A549 (cell line): Measurements from ENCODE around the gene SSR2. TPM values are rescaled to one million over a fixed set of nuclear protein-coding genes. Genes with fewer than 3 reads are reported as not detected.
A peak's percentile ranks its signal among the peaks of the same experiment; 100 is the strongest.

Experiments used
- ATAC-seq, 2 experiments: fragments of 200-7000 bp in 1 of 2; fragments of >200 bp in 1 of 2; cut with Nextera tagmentation in 1 of 2; cut with Tn5 transposase in 1 of 2; 3 replicates each; pipeline versions ENCODE4 v1.8.0 to v1.9.1; 2018 to 2020; ENCODE audit warnings: mild to moderate bottlenecking in 1 of 2, moderate library complexity in 1 of 2
- CTCF ChIA-PET: fragments of 300-600 bp; sonication (Branson Sonifier 250); formaldehyde crosslinking; extraction: SDS; loops from one replicate; lab custom pipeline; 2021; ENCODE audit warnings: antibody characterized with exemption, inconsistent platforms; lab: Yijun Ruan, JAX
- POLR2A ChIA-PET: fragments of 350-600 bp; formaldehyde crosslinking; extraction: SDS; loops from one replicate; lab custom pipeline; 2021; ENCODE audit warnings: antibody characterized with exemption, inconsistent platforms; lab: Yijun Ruan, JAX
- DNase-seq, 2 experiments: peaks; one replicate each; pipeline versions ENCODE4 v3.0.0 to v3.0.0-alpha.2; 2011 to 2016; ENCODE audit warnings: low read depth in 1 of 2, low spot score in 1 of 2
- FAIRE-seq: peaks from 2 replicates; lab custom pipeline; 2011; peaks lifted over from hg19 to GRCh38; lab: Jason Lieb, UNC
- H3K27ac ChIP-seq, 2 experiments: fragments of >200 bp; sonication (Bioruptor Twin); formaldehyde crosslinking; 3 replicates each; pipeline ENCODE4 v1.5.1; 2016 to 2017
- H3K4me1 ChIP-seq: fragments of >200 bp; sonication (Bioruptor Twin); formaldehyde crosslinking; 3 replicates; pipeline ENCODE4 v1.6.1; 2016
- H3K4me2 ChIP-seq: fragments of >200 bp; sonication (Bioruptor Twin); formaldehyde crosslinking; 3 replicates; pipeline ENCODE4 v1.6.1; 2016
- H3K4me3 ChIP-seq: fragments of >200 bp; sonication (Bioruptor Twin); formaldehyde crosslinking; 3 replicates; pipeline ENCODE4 v1.5.1; 2016
- H3K9me3 ChIP-seq: fragments of >200 bp; sonication (Bioruptor Twin); formaldehyde crosslinking; 3 replicates; pipeline ENCODE4 v1.6.1; 2016
- CHD2 ChIP-seq: fragments of 150-350 bp; IDR thresholded peaks from 2 replicates; pipeline ENCODE4 v1.6.1; 2014; ENCODE audit warnings: low read length; ENCODE audit not compliant: partially characterized antibody
- CHD4 ChIP-seq: fragments of 200-600 bp; sonication (generic); IDR thresholded peaks from 2 replicates; pipeline ENCODE4 v1.6.1; 2016; ENCODE audit warnings: antibody characterized with exemption, mild to moderate bottlenecking, borderline replicate concordance
- EHF ChIP-seq: fragments of 250-450 bp; sonication (Bioruptor Pico); IDR thresholded peaks from 2 replicates; pipeline ENCODE4 v1.5.0; 2020; ENCODE audit warnings: mild to moderate bottlenecking
- ESRRA ChIP-seq: fragments of 150-350 bp; IDR thresholded peaks from 2 replicates; pipeline ENCODE4 v1.6.1; 2014; ENCODE audit warnings: mild to moderate bottlenecking, low read length, borderline replicate concordance
- FOSB ChIP-seq: fragments of 250-450 bp; sonication (Bioruptor Pico); IDR thresholded peaks from 2 replicates; pipeline ENCODE4 v1.5.0; 2020; ENCODE audit warnings: mild to moderate bottlenecking, moderate library complexity
- HEYL ChIP-seq: fragments of 250-450 bp; sonication (Bioruptor Pico); IDR thresholded peaks from 2 replicates; pipeline ENCODE4 v1.8.0; 2021; ENCODE audit warnings: mild to moderate bottlenecking, moderate library complexity
- HOXB5 ChIP-seq: fragments of 250-450 bp; sonication (Bioruptor Pico); IDR thresholded peaks from 2 replicates; pipeline ENCODE4 v1.5.0; 2020; ENCODE audit warnings: mild to moderate bottlenecking, moderate library complexity
- JUN ChIP-seq, 2 experiments: fragments of >200 bp; sonication (Bioruptor Twin); formaldehyde crosslinking; IDR thresholded peaks; 2 replicates in 1 of 2; 3 replicates in 1 of 2; pipeline ENCODE4 v1.6.1; 2016 to 2017
- KDM5A ChIP-seq: fragments of 200-600 bp; sonication (generic); IDR thresholded peaks from 2 replicates; pipeline ENCODE4 v1.6.1; 2016; ENCODE audit warnings: antibody characterized with exemption, mild to moderate bottlenecking
- MAZ ChIP-seq: fragments of 150-350 bp; IDR thresholded peaks from 2 replicates; pipeline ENCODE4 v1.6.1; 2014; ENCODE audit warnings: antibody characterized with exemption, low read depth, low read length, borderline replicate concordance
- MYC ChIP-seq: IDR thresholded peaks from 2 replicates; pipeline ENCODE4 v1.6.1; 2012; ENCODE audit warnings: mild to moderate bottlenecking, inconsistent platforms, low read length, improper control_type of control experiment, borderline replicate concordance
- POLR2A ChIP-seq: IDR thresholded peaks from 2 replicates; pipeline ENCODE4 v1.6.1; 2012; ENCODE audit warnings: mild to moderate bottlenecking, low read length
- RAD21 ChIP-seq, 2 experiments: fragments of >200 bp in 1 of 2; sonication (Bioruptor Twin) in 1 of 2; formaldehyde crosslinking in 1 of 2; IDR thresholded peaks in 1 of 2; conservative IDR thresholded peaks in 1 of 2; 2 replicates in 1 of 2; 3 replicates in 1 of 2; pipeline ENCODE4 v1.6.1; 2012 to 2018; ENCODE audit warnings: inconsistent platforms in 1 of 2
- RARB ChIP-seq: fragments of 250-450 bp; sonication (Bioruptor Pico); IDR thresholded peaks from 2 replicates; pipeline ENCODE4 v1.8.0; 2021; ENCODE audit warnings: mild to moderate bottlenecking, moderate library complexity
- RCOR1 ChIP-seq: fragments of 150-350 bp; IDR thresholded peaks from 2 replicates; pipeline ENCODE4 v1.6.1; 2014; ENCODE audit warnings: antibody characterized with exemption, low read length, low read depth
- RFX5 ChIP-seq: fragments of 450-650 bp; IDR thresholded peaks from 2 replicates; pipeline ENCODE4 v1.7.1; 2014; ENCODE audit warnings: antibody characterized with exemption, mild to moderate bottlenecking, moderate library complexity
- SMC3 ChIP-seq: fragments of >200 bp; sonication (Bioruptor Twin); formaldehyde crosslinking; IDR thresholded peaks from 3 replicates; pipeline ENCODE4 v1.6.1; 2018; ENCODE audit warnings: inconsistent platforms
- SREBF2 ChIP-seq: fragments of 450-650 bp; IDR thresholded peaks from 2 replicates; pipeline ENCODE4 v1.6.1; 2014; ENCODE audit warnings: mild to moderate bottlenecking, moderate library complexity
- TFCP2L1 ChIP-seq: fragments of 250-450 bp; sonication (Bioruptor Pico); IDR thresholded peaks from 2 replicates; pipeline ENCODE4 v1.5.0; 2021; ENCODE audit warnings: mild to moderate bottlenecking
- ZFP36 ChIP-seq: fragments of 450-650 bp; IDR thresholded peaks from 2 replicates; pipeline ENCODE4 v1.6.1; 2014; ENCODE audit warnings: borderline replicate concordance; ENCODE audit not compliant: partially characterized antibody
- WGBS: methylation state at CpG from one replicate; pipeline ENCODE4 v1.1.6; 2017; ENCODE audit errors: missing lambda C conversion rate; 5-methylcytosine and 5-hydroxymethylcytosine counted together
- polyA plus RNA-seq, 4 experiments: library from polyadenylated mRNA; depleted of rRNA in 3 of 4; stranded (reverse); fragments of >200 nt; fragmentation: RNase III in 1 of 4; extraction: RNeasy Plus Mini Kit Qiagen cat#74134 plus additional on column Dnase treatment in 1 of 4; gene quantifications; 2 replicates in 3 of 4; 3 replicates in 1 of 4; pipeline ENCODE4 v1.2.3, GENCODE V29; 2011 to 2017
- TF ChIP-seq, protein P1 (sequence below): fragments of >200 bp; sonication (Bioruptor Twin); formaldehyde crosslinking; IDR thresholded peaks from 3 replicates; pipeline ENCODE4 v1.5.1; 2016
- TF ChIP-seq, protein P2 (sequence below): IDR thresholded peaks from 2 replicates; pipeline ENCODE4 v1.6.1; 2012
- TF ChIP-seq, protein P3 (sequence below): fragments of 200-600 bp; sonication (generic); IDR thresholded peaks from 2 replicates; pipeline ENCODE4 v1.6.1; 2016; ENCODE audit warnings: antibody characterized with exemption, mild to moderate bottlenecking, moderate library complexity
- TF ChIP-seq, protein P4 (sequence below): fragments of >200 bp; sonication (Bioruptor Twin); formaldehyde crosslinking; IDR thresholded peaks from 3 replicates; pipeline ENCODE4 v1.6.1; 2016

The SSR2 gene
- polyA plus RNA-seq, 2 of the 4 experiments (the other 2 are of a cell fraction): 261 to 382 TPM

DNA sequence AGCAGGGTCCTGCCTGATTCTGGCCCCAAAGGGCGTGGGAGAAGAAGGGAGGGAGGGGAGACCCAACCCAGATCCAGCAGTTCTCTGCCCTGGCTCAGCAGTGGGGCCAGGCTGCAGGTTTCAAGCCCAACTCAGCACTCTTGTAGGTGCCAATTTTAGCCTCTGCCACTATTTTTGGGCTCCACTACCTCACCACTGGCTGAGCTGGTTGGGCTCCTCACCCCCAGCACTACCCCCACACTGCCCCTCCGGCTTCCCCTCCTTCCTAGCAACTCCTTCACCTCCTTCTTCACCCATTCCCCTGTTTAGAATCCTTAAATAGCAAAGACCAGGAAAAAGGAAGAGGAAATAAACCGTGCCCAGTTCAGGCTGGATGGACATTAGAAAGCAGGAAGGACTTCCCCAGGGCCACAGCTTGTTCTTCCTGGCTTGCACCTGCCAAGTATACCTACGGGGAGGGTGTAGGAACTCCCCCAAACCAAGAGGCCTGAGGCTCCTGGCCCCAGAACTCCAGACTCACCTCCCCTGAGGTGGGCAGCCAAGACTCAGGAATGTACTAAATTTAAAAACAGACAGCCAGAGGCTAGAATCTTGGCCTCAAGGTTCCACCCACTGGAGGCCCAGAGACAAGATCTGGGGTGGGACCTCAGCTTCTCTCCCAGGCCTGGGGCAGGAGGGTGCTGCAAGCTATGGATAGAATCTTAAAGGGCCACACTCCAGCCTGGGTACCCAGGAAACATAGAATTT, 41.0 kb downstream of the SSR2 start:
- H3K4me2 ChIP-seq: peak overlapping the region; percentile 93
- H3K4me3 ChIP-seq: peak overlapping the region; percentile 90
- ChIA-PET CTCF (interaction anchor here (1.1 to 24.7 kb wide), 7 partner anchors 10 to 80 kb away, joined by 3 to 423 read pairs (median 28); partner anchors contain the start of gene RXFP4), POLR2A (no interaction called here)
- DNase-seq: no peak
- WGBS: 29% methylated on average over 4 of the region's 4 CpGs
- peaks cover 81% of the 10 kb centered on the region for H3K4me1 ChIP-seq
- H3K27ac ChIP-seq: peak overlapping the region; percentile 98 to 99
- no peak for FAIRE-seq
- no peaks in the 10 kb centered on the region for H3K9me3 ChIP-seq
- ATAC-seq: peak in 1 of 2 experiments; percentile 1; a peak in 3 of 6 replicates
- no peak for TF ChIP-seq EHF
- TF ChIP-seq RCOR1: no peak
- no peak for TF ChIP-seq ESRRA

DNA sequence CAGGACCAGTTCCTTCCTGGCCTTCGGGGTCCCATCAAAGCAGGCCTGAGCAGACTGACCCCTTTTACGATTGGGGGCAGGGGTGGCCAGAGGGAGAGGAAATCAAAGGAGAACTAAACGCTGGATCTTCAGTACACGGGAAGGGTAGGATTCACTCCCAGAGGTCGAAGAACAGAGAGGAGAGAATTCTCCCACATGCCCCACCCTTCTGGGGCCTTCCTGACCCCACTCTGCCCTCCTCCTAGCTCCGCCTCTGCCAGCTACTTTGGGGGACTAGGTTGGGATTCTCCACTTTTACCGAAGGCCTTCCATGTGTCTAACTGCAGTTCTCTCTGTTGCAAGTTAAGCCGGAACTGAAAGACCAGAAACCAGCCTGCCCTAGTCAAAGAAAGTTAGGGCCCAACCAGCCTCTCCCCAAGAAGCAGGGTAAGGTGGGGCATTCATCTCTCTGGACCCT, 41.8 kb downstream of the SSR2 start:
- Histone ChIP-seq H3K4me1 (peaks cover 81% of the 10 kb centered on the region), H3K9me3 (no peaks in the 10 kb centered on the region), H3K27ac (peak overlapping the region; percentile 98 to 99), H3K4me3 (peak overlapping the region; percentile 90), H3K4me2 (peak overlapping the region; percentile 93)
- FAIRE-seq (no peak), ATAC-seq (peak; percentile 19 to 50; a peak in 4 of 6 replicates), DNase-seq (no peak)
- POLR2A ChIA-PET: interaction anchor here (1.0 to 1.3 kb wide), 4 partner anchors 17 to 45 kb away, joined by 4 to 9 read pairs (median 5); partner anchors contain the start of gene KHDC4
- TF ChIP-seq SMC3 (0 out of 3 replicates have a peak, but pooled peaks have one; percentile 2), FOSB (no peak)
- CTCF ChIA-PET: interaction anchor here (0.8 to 24.7 kb wide), 12 partner anchors 9 to 325 kb away, joined by 3 to 423 read pairs (median 6); partner anchors contain the start of gene RXFP4
- 4% methylated on average over 8 of the region's 8 CpGs for WGBS

DNA sequence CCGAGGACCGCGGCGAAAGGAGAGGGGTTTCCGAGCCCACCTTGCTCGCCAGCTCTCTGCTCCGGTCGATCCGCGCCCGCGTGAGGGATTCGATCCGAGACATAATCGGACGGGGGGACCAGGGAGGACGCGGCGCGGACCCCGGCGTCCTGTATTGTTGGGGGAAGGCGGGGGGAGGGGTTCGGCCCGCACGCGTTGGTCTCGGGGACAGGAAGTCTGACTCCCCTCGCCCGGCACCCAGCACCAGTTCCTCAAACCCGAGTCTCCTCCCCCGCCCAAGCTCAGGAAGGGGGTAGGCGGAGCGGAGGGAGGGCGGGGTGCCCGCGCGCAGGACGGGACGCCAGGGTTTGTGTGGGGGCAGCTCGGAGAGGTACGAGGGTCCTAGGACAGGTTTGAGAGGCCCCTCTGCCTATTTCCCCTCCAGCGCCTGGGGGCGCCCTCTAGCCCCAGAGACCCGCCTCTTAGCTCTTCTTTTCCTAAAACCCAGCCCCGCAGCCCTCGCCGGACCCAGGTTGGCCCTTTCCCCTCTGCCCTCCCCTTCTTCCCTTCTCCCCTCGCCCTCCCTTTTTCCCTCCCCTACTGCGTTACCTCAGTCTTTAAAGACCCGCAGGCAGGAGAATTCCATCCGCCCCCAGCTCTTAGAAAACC, 42.3 kb downstream of the SSR2 start, which contains the start of gene ARHGEF2:
TSS of gene ARHGEF2 (minus strand) at position 223 of the 648 bp plus-strand sequence. CDS start at position 103, 120 bp downstream.
- FAIRE-seq (no peak), DNase-seq (peak; percentile 80 to 89), ATAC-seq (peak; percentile 64 to 85)
- H3K4me3 ChIP-seq: peak within 1 kb of the TSS; percentile 90
- 2% methylated on average over 26 of the region's 52 CpGs for WGBS
- ChIA-PET CTCF (interaction anchor here (0.6 to 24.7 kb wide), 13 partner anchors 9 to 384 kb away, joined by 3 to 423 read pairs (median 4); partner anchors contain the start of gene RXFP4), POLR2A (interaction anchor here (0.6 to 1.3 kb wide), 9 partner anchors 16 to 75 kb away, joined by 3 to 9 read pairs (median 4); partner anchors contain the start of gene KHDC4)
- H3K4me1 ChIP-seq: peaks cover 76% of the 10 kb centered on the region
- no peaks in the 10 kb centered on the region for H3K9me3 ChIP-seq
- peak within 1 kb of the TSS; percentile 93 for H3K4me2 ChIP-seq
- peak within 1 kb of the TSS; percentile 98 to 99 for H3K27ac ChIP-seq
- TF ChIP-seq POLR2A (peak; percentile 69), JUN (IDR thresholded peaks at IDR 0.05) (peak; percentile 39 to 47; a peak in 2 of 5 replicates), HEYL (no peak), KDM5A (no peak), CHD4 (no peak), MAZ (no peak), ZFP36 (no peak), CHD2 (no peak), RAD21 (conservative IDR thresholded peaks at IDR 0.05 in 1 of 2, IDR thresholded peaks at IDR 0.05 in 1 of 2) (no peak), SREBF2 (no peak), RCOR1 (no peak), HOXB5 (no peak), RFX5 (no peak), TFCP2L1 (no peak), SMC3 (0 out of 3 replicates have a peak, but pooled peaks have one; percentile 15), RARB (CRISPR knock-in tag) (no peak), MYC (peak; percentile 18; the same call in 1 of the 2 replicates)
- TF ChIP-seq, protein P1, sequence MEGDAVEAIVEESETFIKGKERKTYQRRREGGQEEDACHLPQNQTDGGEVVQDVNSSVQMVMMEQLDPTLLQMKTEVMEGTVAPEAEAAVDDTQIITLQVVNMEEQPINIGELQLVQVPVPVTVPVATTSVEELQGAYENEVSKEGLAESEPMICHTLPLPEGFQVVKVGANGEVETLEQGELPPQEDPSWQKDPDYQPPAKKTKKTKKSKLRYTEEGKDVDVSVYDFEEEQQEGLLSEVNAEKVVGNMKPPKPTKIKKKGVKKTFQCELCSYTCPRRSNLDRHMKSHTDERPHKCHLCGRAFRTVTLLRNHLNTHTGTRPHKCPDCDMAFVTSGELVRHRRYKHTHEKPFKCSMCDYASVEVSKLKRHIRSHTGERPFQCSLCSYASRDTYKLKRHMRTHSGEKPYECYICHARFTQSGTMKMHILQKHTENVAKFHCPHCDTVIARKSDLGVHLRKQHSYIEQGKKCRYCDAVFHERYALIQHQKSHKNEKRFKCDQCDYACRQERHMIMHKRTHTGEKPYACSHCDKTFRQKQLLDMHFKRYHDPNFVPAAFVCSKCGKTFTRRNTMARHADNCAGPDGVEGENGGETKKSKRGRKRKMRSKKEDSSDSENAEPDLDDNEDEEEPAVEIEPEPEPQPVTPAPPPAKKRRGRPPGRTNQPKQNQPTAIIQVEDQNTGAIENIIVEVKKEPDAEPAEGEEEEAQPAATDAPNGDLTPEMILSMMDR: peak; percentile 23; the same call in 2 of the 3 replicates
- TF ChIP-seq, protein P2, sequence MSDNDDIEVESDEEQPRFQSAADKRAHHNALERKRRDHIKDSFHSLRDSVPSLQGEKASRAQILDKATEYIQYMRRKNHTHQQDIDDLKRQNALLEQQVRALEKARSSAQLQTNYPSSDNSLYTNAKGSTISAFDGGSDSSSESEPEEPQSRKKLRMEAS: peak; percentile 47
- TF ChIP-seq, protein P3, sequence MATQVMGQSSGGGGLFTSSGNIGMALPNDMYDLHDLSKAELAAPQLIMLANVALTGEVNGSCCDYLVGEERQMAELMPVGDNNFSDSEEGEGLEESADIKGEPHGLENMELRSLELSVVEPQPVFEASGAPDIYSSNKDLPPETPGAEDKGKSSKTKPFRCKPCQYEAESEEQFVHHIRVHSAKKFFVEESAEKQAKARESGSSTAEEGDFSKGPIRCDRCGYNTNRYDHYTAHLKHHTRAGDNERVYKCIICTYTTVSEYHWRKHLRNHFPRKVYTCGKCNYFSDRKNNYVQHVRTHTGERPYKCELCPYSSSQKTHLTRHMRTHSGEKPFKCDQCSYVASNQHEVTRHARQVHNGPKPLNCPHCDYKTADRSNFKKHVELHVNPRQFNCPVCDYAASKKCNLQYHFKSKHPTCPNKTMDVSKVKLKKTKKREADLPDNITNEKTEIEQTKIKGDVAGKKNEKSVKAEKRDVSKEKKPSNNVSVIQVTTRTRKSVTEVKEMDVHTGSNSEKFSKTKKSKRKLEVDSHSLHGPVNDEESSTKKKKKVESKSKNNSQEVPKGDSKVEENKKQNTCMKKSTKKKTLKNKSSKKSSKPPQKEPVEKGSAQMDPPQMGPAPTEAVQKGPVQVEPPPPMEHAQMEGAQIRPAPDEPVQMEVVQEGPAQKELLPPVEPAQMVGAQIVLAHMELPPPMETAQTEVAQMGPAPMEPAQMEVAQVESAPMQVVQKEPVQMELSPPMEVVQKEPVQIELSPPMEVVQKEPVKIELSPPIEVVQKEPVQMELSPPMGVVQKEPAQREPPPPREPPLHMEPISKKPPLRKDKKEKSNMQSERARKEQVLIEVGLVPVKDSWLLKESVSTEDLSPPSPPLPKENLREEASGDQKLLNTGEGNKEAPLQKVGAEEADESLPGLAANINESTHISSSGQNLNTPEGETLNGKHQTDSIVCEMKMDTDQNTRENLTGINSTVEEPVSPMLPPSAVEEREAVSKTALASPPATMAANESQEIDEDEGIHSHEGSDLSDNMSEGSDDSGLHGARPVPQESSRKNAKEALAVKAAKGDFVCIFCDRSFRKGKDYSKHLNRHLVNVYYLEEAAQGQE: no peak
- TF ChIP-seq, protein P4, sequence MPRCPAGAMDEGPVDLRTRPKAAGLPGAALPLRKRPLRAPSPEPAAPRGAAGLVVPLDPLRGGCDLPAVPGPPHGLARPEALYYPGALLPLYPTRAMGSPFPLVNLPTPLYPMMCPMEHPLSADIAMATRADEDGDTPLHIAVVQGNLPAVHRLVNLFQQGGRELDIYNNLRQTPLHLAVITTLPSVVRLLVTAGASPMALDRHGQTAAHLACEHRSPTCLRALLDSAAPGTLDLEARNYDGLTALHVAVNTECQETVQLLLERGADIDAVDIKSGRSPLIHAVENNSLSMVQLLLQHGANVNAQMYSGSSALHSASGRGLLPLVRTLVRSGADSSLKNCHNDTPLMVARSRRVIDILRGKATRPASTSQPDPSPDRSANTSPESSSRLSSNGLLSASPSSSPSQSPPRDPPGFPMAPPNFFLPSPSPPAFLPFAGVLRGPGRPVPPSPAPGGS: 0 out of 3 replicates have a peak, but pooled peaks have one; percentile 55
